Measurements from ENCODE around the gene TNS1. TPM values are rescaled to one million over a fixed set of nuclear protein-coding genes. Genes with fewer than 3 reads are reported as not detected.

The TNS1 gene
- total RNA-seq, 1 experiment from 2014 or later = 3.4 TPM

- H4K8ac ChIP-seq (replicated peaks; ENCODE audit: insufficient read length, low read depth, low read length) = no peak overlapping the region
- no CpG with 5 or more reads among the region's 16 CpGs for WGBS (ENCODE audit: extremely low coverage, insufficient read length, low lambda C conversion rate)
- H3K4me1 Mint-ChIP-seq = peaks cover 27 to 38% of the 10 kb centered on the region in 2 experiments
- H3K4me3 Mint-ChIP-seq = peak overlapping the region; percentile 7 to 14; a peak in 1 of 5 replicates
- no peak overlapping the region for H3K23ac ChIP-seq (ENCODE audit: insufficient read length, low read depth, low read length)
- H2BK20ac ChIP-seq (ENCODE audit: low read depth, low read length, poor library complexity, severe bottlenecking) = no peak overlapping the region
- no peaks in the 10 kb centered on the region for H3K79me2 ChIP-seq (ENCODE audit: insufficient read depth, low read length)
- H3K27ac Mint-ChIP-seq = no peak overlapping the region; a peak in 1 of 7 replicates
- H3K56ac ChIP-seq (ENCODE audit: insufficient read length, low read depth, low read length) = no peak overlapping the region
- H2AK5ac ChIP-seq (ENCODE audit: insufficient read length, low read length) = no peak overlapping the region
- no peaks in the 10 kb centered on the region for H3K79me1 ChIP-seq (ENCODE audit: insufficient read depth, low read depth, low read length, poor library complexity, severe bottlenecking)
- no peak overlapping the region; the same call in 1 of the 2 replicates for H3K14ac ChIP-seq (ENCODE audit: insufficient read depth, low read length)
- no peaks in the 10 kb centered on the region for H3K27me3 ChIP-seq (ENCODE audit: insufficient read depth, low read length)
- H2BK5ac ChIP-seq (ENCODE audit: insufficient read length, low read length) = no peak overlapping the region
- no peak overlapping the region for H3T11ph ChIP-seq (ENCODE audit: low read length)
- no peak overlapping the region for H2BK15ac ChIP-seq (ENCODE audit: low read depth, low read length)
- H3K4ac ChIP-seq (ENCODE audit: low read depth, low read length) = no peak overlapping the region
- TF ChIP-seq CTCF (conservative IDR thresholded peaks at IDR 0.05) = peak; percentile 37; the same call in 1 of the 3 replicates
- peak; percentile 91 for DNase-seq
- no peaks in the 10 kb centered on the region for H3K36me3 Mint-ChIP-seq (ENCODE audit: insufficient read depth in 1 of 3, low read depth in 3 of 3)
- H3K9ac ChIP-seq (ENCODE audit: extremely low read depth, insufficient read length, low read length) = no peak overlapping the region
- no peaks in the 10 kb centered on the region for H4K20me1 ChIP-seq (ENCODE audit: control insufficient read depth, insufficient read depth, insufficient read length)
- H2BK12ac ChIP-seq (ENCODE audit: insufficient read length, low read depth, low read length) = no peak overlapping the region
- no peak overlapping the region for H3K4me2 ChIP-seq (ENCODE audit: insufficient read depth, insufficient read length, low read length)
- no peaks in the 10 kb centered on the region for H3K9me3 Mint-ChIP-seq
- no peak overlapping the region for H3K27ac ChIP-seq (ENCODE audit: insufficient read length, low read depth, low read length)
- no peak overlapping the region for H4K5ac ChIP-seq (ENCODE audit: insufficient read length, low read depth, low read length)
- H4K91ac ChIP-seq (ENCODE audit: insufficient read length, low read depth, low read length) = no peak overlapping the region
- peaks cover 14% of the 10 kb centered on the region for H3K27me3 Mint-ChIP-seq (ENCODE audit: low read depth)
- H2BK120ac ChIP-seq (ENCODE audit: low read depth, low read length, poor library complexity, severe bottlenecking) = no peak overlapping the region
- no peaks in the 10 kb centered on the region for H3K9me3 ChIP-seq (ENCODE audit: control insufficient read depth, low read depth, low read length)
- no peaks in the 10 kb centered on the region for H3K23me2 ChIP-seq (ENCODE audit: insufficient read length, low read depth, low read length, poor library complexity, severe bottlenecking)
- H3K18ac ChIP-seq (ENCODE audit: insufficient read length, low read depth, low read length) = no peak overlapping the region
- H2AFZ ChIP-seq (ENCODE audit: low read length) = no peak overlapping the region
- H3K4me1 ChIP-seq (ENCODE audit: insufficient read depth, low read length) = peaks cover 4% of the 10 kb centered on the region; the same call in 1 of the 2 replicates
Observed at GRCh38 chr2:217943446-217944321, 59.1 kb downstream of the TNS1 start.
